ENCODE measurements around the gene TRIP13.

The TRIP13 gene

GRCh38 chr5:886036-886435, 6.6 kb upstream of the TRIP13 start:
- no peak overlapping the region for H3K4me3 ChIP-seq (ENCODE audit: low read depth, low read length)
- TF ChIP-seq CTCF (conservative IDR thresholded peaks at IDR 0.05; ENCODE audit: low read depth, low read length): no peak
- DNase-seq (ENCODE audit: low read depth): no peak

GRCh38 chr5:886716-887325, 5.9 kb upstream of the TRIP13 start:
- TF ChIP-seq CTCF (conservative IDR thresholded peaks at IDR 0.05; ENCODE audit: low read depth, low read length): no peak
- no peak for DNase-seq (ENCODE audit: low read depth)
- no peak overlapping the region for H3K4me3 ChIP-seq (ENCODE audit: low read depth, low read length)

- DNase-seq (ENCODE audit: low read depth): peak; percentile 50
- no peak overlapping the region for H3K4me3 ChIP-seq (ENCODE audit: low read depth, low read length)
- no peak for TF ChIP-seq CTCF (conservative IDR thresholded peaks at IDR 0.05; ENCODE audit: low read depth, low read length)
Measured at GRCh38 chr5:887947-888637, 4.6 kb upstream of the TRIP13 start.

GRCh38 chr5:888638-889035, 4.0 kb upstream of the TRIP13 start:
- no peak for TF ChIP-seq CTCF (conservative IDR thresholded peaks at IDR 0.05; ENCODE audit: low read depth, low read length)
- no peak overlapping the region for H3K4me3 ChIP-seq (ENCODE audit: low read depth, low read length)
- no peak for DNase-seq (ENCODE audit: low read depth)

- DNase-seq (ENCODE audit: low read depth): no peak
- H3K4me3 ChIP-seq (ENCODE audit: low read depth, low read length): no peak overlapping the region
- no peak for TF ChIP-seq CTCF (conservative IDR thresholded peaks at IDR 0.05; ENCODE audit: low read depth, low read length)
Measured at GRCh38 chr5:889075-889710, 3.5 kb upstream of the TRIP13 start.

GRCh38 chr5:891117-891836, 1.4 kb upstream of the TRIP13 start:
- H3K4me3 ChIP-seq (ENCODE audit: low read depth, low read length): peak overlapping the region; percentile 89
- no peak for TF ChIP-seq CTCF (conservative IDR thresholded peaks at IDR 0.05; ENCODE audit: low read depth, low read length)

More at GRCh38 chr5:891117-891836, 1.4 kb upstream of the TRIP13 start:
- DNase-seq (ENCODE audit: low read depth): peak; percentile 6

All from choroid plexus epithelial cell (primary cell).